Tibial artery (tissue), 4 donors: ENCODE measurements around the gene XIRP2.

Source experiments
- DNase-seq, 2 donors: peaks; one replicate each; pipeline ENCODE4 v3.0.0-alpha.2; 2019
- H3K27ac ChIP-seq, 2 donors: fragments of 200-600 bp; sonication (generic) in 1 of 2; 1 replicate in 1 of 2; 2 replicates in 1 of 2; pipeline ENCODE4 v1.5.1; 2018 to 2019; ENCODE audit warnings: mild to moderate bottlenecking in 1 of 2
- H3K27me3 ChIP-seq, 2 donors: fragments of 200-600 bp; sonication (generic) in 1 of 2; one replicate each; pipeline versions ENCODE4 v1.5.1 to v1.6.0; 2016 to 2019
- H3K36me3 ChIP-seq, 3 donors: fragments of 200-600 bp; sonication (generic) in 2 of 3; one replicate each; pipeline ENCODE4 v1.5.1; 2016 to 2019; ENCODE audit warnings: mild to moderate bottlenecking in 2 of 3
- H3K4me1 ChIP-seq, 4 donors: fragments of 200-600 bp; sonication (generic) in 2 of 4; 1 replicate in 3 of 4; 2 replicates in 1 of 4; pipeline ENCODE4 v1.5.1; 2016 to 2019
- H3K4me3 ChIP-seq, 2 donors: fragments of 200-600 bp; sonication (generic) in 1 of 2; 1 replicate in 1 of 2; 2 replicates in 1 of 2; pipeline ENCODE4 v1.5.1; 2018 to 2019; ENCODE audit warnings: mild to moderate bottlenecking in 2 of 2
- H3K9me3 ChIP-seq, 3 donors: fragments of 200-600 bp; sonication (generic) in 1 of 3; one replicate each; pipeline ENCODE4 v1.5.1; 2016 to 2019
- CTCF ChIP-seq, 2 experiments: fragments of 200-600 bp in 1 of 2; fragments of 450-650 bp in 1 of 2; IDR thresholded peaks; one replicate each; pipeline ENCODE4 v1.5.1; 2017 to 2019; ENCODE audit warnings: antibody characterized with exemption in 2 of 2, mild to moderate bottlenecking in 1 of 2, moderate library complexity in 1 of 2
- intact Hi-C: fragments of 100-400 bp; cut with DNase I; formaldehyde crosslinking; loops from one replicate; pipeline ENCODE4 v1.15.0; 2023; ENCODE audit warnings: low total_unique reads

XIRP2 gene

DNA sequence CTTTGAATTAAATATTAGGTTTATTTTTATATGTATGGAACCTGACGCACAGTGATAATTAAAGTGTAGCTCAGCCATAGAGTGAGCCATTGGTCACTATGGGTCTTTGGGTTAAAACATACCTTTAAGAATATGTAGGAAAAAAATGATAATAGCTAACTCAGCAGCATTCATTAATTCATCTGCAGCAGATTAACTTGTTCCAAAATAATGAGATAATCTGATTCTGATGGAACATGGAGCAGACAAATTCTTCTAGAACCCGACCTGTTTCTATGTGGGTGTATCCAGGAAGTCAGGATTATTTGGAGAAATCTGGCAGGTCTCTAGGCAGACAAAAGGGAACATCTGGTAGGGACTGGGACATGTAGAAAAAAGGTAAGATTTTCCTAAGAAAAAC is at the start of gene XIRP2:
Gene XIRP2 (plus strand): TSS at position 301 of the 400 bp plus-strand sequence. CDS start 15,003 bp downstream, outside the sequence.
- H3K4me1 ChIP-seq: no peaks in the 10 kb centered on the region
- no peaks in the 10 kb centered on the region for H3K27me3 ChIP-seq
- intact Hi-C loops: no loop called here
- no peaks in the 10 kb centered on the region for H3K9me3 ChIP-seq
- TF ChIP-seq CTCF (IDR thresholded peaks at IDR 0.05): no peak
- no peak within 1 kb of the TSS for H3K4me3 ChIP-seq
- no peaks in the 10 kb centered on the region for H3K36me3 ChIP-seq
- H3K27ac ChIP-seq: no peak within 1 kb of the TSS
- no peak for DNase-seq

DNA sequence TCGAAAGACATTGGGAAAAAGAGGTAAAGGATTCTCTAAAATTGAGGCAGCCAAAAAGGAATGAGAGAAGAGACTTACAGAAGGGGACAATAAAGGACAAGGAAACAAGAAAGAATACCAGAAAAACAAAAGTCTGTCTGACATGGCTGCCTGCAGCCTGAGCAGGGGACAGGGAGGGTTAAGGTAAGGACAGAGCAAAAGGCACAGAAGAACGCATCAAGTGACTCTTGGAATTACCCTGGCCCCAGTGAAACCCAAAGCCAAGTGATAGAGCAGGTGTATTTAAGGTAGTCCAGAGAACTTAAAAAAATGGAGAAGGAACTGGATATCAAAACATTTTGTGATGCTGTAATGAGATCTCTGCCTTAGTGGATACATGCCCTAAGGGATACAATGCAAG is 47.1 kb upstream of the XIRP2 start:
- H3K4me1 ChIP-seq: no peaks in the 10 kb centered on the region
- DNase-seq: no peak
- intact Hi-C loops: no loop called here
- no peak overlapping the region for H3K27ac ChIP-seq
- no peak overlapping the region for H3K4me3 ChIP-seq
- no peak for TF ChIP-seq CTCF (IDR thresholded peaks at IDR 0.05)
- no peaks in the 10 kb centered on the region for H3K9me3 ChIP-seq
- no peaks in the 10 kb centered on the region for H3K36me3 ChIP-seq
- no peaks in the 10 kb centered on the region for H3K27me3 ChIP-seq

- TF ChIP-seq CTCF (IDR thresholded peaks at IDR 0.05): no peak
- H3K27ac ChIP-seq: no peak overlapping the region
- intact Hi-C loops: no loop called here
Measured at GRCh38 chr2:166841679-166842078, 46.6 kb upstream of the XIRP2 start.

DNA sequence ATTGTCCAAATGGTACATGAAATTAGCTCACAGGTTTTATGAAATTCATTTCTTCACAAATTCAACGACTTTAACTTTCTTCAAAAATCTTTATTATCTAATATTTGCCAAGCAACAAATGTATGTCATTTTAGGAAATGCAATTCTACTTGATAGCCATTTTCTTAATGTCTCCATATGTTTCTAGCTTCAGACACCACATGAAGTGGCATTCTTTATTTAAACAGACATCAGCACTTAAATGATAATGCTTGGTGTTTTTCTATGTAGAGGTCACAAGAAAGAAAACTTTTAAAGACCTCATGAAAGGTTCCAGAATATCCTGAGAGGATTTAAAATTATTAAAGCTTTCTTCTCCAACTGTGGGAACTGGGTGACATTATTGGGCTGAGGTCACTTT is 44.2 kb upstream of the XIRP2 start:
- H3K27ac ChIP-seq: no peak overlapping the region
- intact Hi-C loops: no loop called here
- H3K9me3 ChIP-seq: peaks cover 0 to 6% (median 0%) of the 10 kb centered on the region in 3 donors
- no peaks in the 10 kb centered on the region for H3K36me3 ChIP-seq
- no peak overlapping the region for H3K4me3 ChIP-seq
- H3K4me1 ChIP-seq: no peaks in the 10 kb centered on the region
- H3K27me3 ChIP-seq: no peaks in the 10 kb centered on the region
- no peak for TF ChIP-seq CTCF (IDR thresholded peaks at IDR 0.05)
- DNase-seq: no peak

More at GRCh38 chr2:166841679-166842078, 46.6 kb upstream of the XIRP2 start:
- Histone ChIP-seq H3K9me3 (no peaks in the 10 kb centered on the region), H3K36me3 (no peaks in the 10 kb centered on the region), H3K4me1 (no peaks in the 10 kb centered on the region), H3K27me3 (no peaks in the 10 kb centered on the region), H3K4me3 (no peak overlapping the region)
- DNase-seq: no peak

DNA sequence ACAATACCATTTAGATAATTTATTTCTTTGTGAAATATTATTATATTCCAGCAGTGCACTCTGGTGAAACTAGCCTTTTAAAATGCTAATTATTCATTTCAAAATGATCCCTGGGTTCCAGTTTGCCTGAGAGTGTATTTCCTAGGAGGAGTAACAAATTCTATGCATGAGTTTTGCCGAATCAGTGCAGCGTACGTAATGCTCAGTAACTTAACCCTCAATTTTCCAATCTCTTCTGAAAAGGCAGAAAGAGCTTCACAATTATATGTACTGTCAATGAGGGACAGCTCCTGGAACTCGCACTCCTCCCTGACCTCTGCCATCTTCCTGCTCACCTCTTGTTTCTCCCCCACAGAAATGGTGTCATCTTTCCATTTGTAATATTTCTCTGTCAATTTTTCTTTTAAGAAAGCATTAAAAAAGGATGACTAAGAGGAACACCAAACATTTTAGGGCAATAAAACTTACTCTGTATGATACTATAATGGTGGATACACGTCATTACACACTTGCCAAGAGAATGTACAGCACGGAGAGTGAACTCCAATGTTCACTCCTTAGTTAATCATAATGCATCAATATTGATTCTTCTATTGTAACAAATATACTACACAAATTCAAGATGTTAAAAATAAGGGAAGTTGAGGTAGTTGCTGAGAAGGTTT is 25.7 kb upstream of the XIRP2 start:
- Histone ChIP-seq H3K9me3 (no peaks in the 10 kb centered on the region), H3K4me3 (no peak overlapping the region), H3K36me3 (no peaks in the 10 kb centered on the region), H3K27me3 (no peaks in the 10 kb centered on the region), H3K27ac (no peak overlapping the region), H3K4me1 (no peaks in the 10 kb centered on the region)
- DNase-seq: no peak
- intact Hi-C loops: no loop called here
- no peak for TF ChIP-seq CTCF (IDR thresholded peaks at IDR 0.05)
